ENCODE measurements around the gene HSPA4.

GRCh38 chr5:133041157-133041784 lies 10.5 kb upstream of the HSPA4 start:
- TF ChIP-seq POLR2A (IDR thresholded peaks at IDR 0.05) = no peak
- TF ChIP-seq, protein P1, sequence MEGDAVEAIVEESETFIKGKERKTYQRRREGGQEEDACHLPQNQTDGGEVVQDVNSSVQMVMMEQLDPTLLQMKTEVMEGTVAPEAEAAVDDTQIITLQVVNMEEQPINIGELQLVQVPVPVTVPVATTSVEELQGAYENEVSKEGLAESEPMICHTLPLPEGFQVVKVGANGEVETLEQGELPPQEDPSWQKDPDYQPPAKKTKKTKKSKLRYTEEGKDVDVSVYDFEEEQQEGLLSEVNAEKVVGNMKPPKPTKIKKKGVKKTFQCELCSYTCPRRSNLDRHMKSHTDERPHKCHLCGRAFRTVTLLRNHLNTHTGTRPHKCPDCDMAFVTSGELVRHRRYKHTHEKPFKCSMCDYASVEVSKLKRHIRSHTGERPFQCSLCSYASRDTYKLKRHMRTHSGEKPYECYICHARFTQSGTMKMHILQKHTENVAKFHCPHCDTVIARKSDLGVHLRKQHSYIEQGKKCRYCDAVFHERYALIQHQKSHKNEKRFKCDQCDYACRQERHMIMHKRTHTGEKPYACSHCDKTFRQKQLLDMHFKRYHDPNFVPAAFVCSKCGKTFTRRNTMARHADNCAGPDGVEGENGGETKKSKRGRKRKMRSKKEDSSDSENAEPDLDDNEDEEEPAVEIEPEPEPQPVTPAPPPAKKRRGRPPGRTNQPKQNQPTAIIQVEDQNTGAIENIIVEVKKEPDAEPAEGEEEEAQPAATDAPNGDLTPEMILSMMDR (IDR thresholded peaks at IDR 0.05) = no peak
